Embryonic facial prominence (tissue), 1 donor: ENCODE measurements around the gene MAST4.
A peak's percentile ranks its signal among the peaks of the same experiment; 100 is the strongest.

Source experiments
- DNase-seq: peaks from one replicate; pipeline ENCODE4 v3.0.0-alpha.2; 2016; ENCODE audit errors: extremely low spot score

The MAST4 gene

DNA sequence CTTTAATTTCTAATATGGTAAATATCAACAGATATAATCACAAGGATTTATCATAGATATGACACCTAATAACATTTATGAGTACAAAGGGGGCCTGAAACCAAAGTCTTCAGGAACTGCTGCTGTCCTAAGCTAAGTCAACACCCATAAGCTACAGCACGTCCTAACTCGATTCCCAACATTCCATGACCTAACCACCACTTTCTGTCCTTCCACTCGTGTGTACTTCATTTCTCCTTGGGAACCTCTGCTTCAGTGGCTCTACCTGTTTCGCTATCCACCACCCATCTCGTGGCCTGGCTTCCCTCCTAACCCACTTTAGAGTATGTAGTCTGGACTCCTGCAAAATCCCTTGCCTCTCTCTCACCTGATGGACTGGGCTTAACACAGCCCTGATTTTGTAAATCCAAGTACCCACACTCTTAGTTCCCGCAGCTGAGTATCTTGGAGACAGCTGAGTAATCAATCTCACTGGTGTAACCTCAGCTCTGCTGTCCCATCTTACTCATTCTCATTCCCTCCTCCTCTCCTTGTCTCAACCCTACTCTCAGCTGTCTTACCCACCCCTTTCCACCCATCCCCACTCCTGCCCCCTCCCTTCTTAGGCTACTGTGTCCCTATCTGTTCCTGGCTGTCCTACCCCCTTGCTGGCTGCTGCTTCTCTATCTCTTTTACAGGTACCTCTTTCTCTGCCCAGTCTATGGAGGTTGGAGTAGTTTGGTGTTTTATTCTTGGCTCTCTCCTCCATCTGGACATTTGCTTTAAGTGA is 101.8 kb downstream of the MAST4 start:
- DNase-seq: no peak

DNA sequence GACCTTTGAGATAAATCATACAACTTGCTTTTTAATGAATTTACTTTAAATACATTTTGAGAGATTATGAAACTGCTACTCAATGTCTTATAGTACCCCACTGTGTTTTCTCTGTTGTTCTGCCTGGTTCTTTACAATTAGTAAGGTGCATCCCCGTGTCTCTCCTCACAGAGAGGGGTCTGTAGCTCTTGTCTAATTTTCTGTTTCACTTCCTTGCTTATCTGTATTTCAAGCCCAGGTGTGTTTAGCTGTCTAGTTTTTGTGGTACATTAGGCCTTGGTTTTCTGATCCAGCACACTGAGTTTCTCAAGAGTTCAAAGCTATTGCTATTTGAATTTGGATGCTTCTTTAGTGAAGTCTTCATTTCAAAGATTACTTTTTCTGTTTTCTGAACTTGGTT is 105.1 kb downstream of the MAST4 start:
- DNase-seq: no peak

DNA sequence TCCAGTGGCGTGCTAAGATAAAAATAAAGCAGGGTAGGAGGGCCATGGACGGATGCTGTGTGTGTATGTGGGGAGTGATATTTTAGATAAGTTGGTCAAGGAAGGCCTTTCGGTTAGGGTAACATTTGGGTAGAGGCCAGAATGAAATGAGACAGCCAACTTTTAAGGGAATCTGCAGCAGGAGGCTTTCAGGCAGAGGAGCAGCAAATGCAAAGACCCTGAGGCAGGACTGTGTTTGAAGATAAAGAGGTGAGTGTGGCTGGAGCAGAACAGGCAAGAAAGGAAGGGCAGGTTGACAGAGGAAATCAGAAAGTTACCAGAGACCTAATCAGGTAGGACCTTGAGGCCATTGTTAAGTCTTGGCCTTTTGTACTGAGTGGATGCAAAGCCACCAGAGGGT is 106.2 kb downstream of the MAST4 start:
- DNase-seq: no peak

DNA sequence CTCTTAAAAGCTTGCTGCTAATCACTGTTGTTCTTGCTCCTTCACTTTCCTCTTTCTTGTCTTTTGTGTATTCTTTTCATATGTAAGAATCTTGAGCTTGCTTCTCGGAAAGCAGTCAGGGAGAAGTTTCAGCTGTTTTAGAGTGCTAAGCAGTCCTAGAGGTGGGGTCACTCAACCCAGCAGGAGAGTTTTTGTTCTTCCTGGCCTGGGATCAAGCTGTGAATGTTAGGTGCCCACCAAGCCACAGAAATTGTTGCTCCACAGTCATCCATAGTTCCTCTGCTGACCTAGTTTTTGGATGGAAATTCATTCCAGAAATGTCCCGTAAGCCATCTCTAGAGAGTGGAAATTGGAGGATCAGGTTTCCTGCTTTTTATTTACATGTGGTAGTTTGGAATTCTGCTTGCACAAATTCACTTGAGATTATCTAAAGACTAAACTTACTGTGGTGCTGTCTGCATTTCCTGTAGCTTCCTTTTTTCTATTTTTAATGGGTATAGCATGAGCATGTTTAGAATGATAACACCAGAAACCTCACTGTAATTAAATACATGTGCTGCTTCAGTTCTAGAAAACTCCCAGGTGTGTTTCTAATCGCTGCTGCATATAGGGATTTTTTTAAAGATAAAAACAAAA is 108.7 kb downstream of the MAST4 start:
- DNase-seq: peak; percentile 8

DNA sequence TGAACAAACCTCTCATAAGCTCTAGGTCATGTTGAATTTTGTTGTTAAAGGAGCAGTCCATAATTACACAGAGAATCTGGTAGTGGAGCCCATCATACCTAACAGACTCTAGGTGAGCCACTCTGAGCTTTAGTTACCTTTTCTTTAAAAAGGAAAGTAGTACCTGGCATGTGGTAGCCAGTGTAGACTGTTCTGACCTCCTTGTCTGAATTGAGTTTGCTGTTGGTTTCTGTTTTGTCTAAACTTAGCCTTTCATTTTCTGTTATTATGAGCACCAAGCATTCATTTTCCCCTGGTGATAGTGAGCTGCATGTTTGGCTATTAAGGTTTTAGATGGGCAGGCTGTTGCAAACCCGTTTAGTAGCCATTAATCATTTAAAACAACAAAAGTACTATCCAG is 112.2 kb downstream of the MAST4 start:
- no peak for DNase-seq

DNA sequence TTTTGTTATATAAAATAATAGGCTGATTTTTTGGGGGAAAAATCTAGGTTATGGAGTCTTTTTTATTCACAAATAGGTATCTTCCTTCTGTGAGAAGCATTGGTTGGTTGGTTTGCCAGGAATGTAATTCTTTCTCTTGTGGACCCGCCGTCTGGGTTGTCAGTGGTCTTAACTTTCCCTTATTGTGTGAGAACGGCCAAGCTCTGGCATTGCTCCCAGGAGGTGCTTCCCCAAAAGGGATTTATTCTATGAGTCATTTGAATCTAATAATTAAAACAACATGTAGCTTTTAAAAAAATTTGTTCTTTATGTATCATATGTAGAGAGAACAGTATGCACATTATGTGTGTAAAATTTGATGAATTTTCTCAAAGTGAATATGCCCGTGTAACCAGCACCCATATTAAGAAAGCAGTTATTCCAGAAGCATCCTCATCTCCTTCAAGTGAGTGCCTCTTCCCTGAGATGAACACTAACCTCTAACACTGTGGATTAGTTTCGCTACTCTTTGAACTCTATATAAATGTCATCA is 114.4 kb downstream of the MAST4 start:
- no peak for DNase-seq

DNA sequence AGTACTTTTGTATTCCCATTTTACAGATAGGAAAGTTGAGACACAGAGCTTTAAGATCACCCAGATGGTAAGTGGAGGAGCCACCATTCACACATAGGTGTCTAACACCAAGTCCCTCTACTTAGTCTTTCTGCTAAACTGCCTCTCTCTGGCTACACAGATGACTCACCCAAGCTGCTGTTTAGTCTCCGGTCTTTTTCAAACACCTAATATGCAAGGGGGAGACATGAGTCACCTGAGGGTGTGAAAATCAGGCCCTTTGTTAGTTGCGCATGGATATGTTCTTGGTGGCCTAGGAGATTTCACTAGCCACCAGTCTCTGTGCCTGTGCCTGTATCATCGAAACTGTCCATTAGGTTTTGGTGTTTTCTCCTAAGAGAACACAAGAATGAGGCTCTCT is 117.8 kb downstream of the MAST4 start:
- DNase-seq: no peak

DNA sequence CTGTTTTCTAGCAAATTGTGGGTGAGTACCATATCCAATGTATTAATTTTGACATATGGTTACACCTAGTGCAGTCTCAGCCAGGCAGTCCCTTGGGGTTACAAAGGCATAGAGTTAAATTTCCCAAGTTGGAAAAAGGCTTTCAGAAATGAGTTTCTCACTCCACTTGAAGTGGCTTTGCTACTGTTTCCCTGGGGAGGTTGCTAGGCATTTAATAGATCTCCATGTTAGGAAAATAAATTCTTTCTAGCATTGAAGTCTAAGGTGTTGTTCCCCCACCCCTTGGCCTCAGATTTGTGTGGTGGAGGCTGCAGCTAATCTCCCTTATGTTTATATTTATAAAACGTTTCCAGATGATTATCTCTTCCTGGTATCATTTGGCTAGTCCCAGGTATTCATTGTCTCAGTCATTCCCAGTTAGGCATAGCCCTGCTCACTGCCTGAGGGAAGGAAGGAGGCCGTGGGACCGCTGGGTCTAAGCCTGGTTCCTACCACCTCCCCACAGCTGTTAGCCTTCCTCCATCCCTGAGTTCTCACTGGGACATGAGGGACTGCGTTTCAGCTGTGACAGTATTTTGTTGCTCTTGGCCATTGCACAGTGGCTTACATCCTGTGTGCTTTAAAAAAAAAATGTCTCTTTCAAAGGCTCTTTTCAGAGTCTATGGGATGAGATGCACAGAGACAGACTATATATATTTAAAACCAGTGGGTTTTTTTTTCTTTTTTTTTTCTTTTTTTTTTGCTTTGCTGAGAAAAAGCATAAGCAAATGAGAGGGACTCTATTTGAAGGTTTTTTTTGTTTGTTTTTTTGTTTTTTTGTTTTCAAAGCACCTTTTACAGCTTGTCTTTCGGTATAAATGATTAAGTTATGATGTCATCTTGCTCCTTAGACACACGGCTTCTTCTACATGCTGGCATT is 121.5 kb downstream of the MAST4 start:
- DNase-seq: no peak

DNA sequence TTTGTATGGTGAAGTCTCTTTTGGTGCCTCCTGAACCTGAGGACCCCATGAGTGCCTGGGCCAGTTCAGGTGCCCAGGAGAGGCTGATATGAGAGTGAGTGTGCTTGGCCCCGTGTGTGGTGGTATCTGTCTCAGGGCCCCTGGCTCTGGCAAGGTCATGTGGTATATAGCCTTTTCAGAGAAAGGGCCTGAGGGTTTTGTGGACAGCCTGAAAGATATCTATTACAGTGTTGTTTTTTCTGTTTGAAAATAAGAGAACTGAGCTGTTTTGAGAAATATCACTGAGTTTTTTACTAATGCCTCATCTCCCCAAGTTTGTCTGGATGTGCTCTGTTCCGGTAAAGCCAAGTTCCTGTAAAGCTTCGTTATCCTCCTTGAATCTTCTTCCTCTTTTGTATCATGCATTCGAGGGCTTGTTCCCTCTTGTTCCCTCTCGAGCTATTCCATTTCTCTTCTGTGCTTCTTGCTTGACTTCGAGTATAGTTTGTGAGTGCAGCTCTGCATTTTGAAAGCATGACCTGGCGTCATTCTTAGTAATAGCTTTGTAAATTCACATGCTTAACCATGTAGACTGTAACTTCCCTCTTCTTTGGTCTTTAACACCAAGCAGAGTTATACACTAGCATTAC is 122.3 kb downstream of the MAST4 start:
- DNase-seq: no peak

DNA sequence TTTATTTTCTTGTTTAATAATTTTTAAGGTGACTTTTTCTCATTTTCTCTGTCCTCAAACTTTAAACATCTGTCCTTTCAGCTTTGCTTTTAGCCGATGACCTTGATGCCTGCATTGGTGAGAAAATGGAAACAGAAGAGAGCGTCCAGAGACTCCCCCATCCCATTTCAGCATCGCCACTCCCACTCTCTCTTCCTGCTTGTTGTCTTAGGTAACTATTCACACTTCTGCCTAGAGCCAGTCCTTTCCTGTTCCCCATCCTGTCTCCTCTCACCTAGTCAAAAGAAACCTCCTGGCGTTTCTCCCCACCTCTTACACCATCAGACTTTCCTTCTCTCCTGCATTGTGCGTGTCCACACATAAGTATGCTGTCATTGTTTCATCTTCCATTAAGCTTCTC is 124.6 kb downstream of the MAST4 start:
- DNase-seq: no peak

DNA sequence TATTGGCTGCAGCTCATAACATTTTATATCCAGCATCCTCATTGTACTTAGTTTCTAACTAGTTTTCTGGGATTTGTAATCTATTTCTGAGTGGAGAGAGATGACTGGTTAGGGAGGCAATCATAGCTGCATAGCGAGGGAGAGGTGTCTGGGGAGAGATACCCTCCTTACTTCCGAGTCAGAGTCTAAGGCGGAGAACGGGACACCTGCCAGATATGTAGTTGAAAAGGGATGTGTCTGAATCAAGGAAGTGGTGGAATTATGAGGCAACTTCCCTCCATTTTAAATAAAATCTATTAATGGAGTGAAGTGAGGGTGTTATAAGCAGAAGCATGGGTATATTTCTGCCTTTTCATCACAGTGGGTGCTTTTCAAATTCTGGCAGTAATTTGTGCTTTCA is 126.5 kb downstream of the MAST4 start:
- DNase-seq: no peak

DNA sequence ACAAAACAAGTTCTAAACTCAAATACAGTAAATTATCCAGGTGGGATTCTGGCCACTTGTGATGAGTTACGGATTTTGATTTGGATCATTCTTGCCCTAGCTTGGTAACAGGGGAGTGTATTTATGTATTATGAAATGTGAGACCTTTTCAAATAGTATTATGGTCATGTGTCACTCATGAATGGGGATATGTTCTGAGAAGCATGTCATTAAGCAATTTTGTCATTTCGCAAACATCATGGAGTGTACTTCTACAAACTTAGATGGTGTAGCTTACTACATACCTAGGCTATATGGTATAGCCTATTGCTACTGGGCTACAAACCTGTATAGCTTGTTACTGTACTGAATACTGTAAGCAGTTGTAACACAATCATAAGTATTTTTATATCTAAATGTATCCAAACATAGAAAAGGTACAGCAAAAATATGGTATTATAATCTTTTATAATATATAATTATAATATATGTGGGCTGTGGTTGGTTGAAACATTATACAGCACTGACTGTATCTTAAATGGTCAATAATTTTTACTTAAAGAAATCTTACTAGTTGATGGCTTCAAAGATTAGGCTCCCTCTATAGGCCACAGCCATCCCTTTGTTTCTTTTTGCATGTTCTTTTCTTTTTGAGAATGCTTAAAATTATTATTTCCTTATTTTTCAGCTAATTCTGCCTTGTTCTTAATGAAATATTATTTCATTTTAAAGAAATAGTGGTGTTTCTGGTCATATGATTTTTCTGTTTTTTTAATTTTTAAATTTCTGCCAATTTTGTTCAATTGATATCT is 128.4 kb downstream of the MAST4 start:
- no peak for DNase-seq

DNA sequence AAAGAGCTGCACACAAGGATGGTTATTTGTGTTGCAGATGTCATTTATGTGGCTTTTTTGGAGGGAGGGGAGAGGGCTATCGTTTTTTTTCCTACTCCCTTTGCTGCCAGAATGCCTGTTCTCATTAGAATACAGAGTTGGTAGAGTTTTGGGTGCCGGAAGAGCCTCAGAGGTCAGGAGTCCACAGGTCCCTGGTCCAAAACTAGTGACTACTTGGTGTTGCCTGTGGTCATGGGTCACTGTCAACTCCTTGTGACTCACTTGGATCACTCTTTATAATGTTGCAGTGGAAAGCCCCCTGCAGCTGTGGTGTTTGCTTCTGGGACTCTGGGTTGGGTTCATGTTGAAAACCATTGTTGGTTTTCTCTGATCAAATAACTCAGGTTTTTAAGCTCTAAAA is 131.4 kb downstream of the MAST4 start:
- no peak for DNase-seq

DNA sequence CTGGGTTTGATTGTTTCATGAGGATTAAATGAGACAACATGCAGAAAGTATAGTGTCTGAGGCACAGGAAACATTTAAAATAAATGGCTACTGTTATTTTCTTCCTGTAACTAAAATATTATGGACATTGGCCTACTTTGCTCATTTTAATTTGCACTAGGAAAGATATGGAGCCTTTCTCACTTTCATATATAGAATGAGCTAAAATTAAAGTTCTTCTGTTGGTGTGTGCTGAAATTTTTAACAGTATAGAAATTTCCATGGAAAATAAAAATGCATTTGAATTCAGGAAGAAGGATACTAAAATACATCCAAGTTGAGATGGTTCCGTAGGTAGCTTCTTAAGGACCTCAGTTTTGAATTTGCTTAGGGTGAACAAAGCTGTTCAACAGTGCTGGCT is 131.9 kb downstream of the MAST4 start:
- DNase-seq: no peak

DNA sequence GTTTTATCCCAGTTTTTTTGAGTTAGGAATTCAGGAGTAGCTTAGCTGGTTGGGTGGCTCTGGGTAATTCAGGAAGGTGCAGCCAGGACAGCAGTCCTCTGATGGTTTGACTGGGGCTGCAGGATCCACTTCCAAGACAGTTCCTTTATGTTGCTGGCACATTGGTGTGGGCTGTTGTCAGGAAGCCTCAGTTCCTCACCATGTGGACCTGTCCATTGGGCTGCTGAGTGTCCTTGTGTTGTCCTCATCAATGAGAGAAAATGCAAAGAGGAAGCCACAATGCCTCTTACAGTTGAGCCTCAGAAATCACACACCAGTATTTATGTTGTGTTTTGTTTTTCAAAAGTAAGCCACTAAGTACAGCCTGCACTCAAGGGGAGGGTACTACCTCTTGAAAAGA is 140.9 kb downstream of the MAST4 start:
- DNase-seq: no peak

DNA sequence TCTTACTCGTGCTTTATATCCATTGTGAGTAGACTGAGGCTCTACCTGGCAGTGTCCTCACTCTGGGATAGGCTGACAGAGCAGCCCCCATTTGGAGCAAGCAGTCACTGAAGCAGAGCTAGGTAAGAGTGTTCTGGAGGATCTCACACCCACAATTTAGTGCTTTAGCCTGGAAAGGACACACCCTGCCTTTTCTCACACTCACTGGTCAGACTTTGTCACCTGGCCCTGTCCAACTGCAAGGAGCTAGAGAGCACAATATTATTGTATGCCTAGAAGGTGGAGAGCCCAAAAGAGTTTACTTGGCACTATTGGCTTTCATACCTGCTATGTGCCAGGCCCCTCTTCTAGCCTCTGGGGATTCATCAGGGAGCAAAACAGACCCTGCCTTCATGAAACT is 141.9 kb downstream of the MAST4 start:
- no peak for DNase-seq

DNA sequence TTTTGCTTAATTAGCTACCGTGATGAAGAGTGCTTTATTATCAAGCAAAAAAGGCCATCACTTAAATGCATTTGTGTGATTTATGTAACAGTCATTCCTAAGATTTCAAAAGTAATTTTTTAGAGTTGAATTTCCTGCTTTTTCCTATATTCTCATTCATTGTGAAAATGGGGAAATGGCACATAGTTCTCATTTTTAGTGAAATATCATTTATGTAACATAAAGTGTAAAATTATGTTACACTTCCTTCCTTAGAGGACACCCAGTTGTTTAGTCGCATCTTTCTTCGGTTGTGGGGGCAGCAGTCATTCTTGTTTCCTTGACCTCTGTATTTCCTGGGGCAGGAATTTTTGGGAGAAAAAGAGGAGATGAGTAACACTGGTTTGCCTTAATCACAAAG is 142.8 kb downstream of the MAST4 start:
- no peak for DNase-seq

DNA sequence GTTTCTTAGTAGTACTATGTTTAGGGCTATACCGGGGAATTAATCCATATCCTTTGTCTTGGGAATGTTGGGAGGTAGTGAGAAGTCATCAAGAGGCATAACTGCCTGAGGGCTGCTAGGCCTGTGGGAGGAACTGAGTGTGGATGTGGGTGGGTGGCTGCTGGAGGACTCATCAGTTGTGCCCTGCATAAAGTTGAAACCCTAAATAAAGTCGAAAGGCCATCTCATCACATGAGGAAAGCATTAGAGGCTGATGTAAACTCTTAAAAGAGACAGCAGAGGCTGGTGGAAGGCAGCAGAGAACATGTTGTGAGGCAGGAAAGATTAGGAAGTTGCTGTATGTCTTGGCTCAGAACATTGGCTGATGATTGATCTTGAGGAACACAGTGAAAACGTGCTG is 143.8 kb downstream of the MAST4 start:
- no peak for DNase-seq

DNA sequence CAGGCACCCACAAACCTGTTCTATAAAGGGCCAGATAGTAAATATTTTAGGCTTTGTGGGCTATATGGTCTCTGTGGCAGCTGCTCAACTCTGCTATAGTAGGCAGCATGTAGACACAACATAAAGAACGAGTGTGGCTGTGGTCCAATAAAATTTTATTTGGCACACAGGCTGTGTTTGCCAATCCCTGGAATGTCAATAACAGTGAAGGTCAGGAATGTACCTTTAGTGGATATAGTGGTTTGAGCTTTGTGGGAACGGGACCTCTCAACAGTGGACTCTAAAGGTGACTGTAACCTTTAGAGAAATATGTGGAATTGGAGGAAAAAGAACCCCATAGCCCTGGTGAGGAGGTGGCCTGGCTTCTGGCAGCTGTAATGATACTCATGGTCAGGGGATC is 145.2 kb downstream of the MAST4 start:
- DNase-seq: no peak

DNA sequence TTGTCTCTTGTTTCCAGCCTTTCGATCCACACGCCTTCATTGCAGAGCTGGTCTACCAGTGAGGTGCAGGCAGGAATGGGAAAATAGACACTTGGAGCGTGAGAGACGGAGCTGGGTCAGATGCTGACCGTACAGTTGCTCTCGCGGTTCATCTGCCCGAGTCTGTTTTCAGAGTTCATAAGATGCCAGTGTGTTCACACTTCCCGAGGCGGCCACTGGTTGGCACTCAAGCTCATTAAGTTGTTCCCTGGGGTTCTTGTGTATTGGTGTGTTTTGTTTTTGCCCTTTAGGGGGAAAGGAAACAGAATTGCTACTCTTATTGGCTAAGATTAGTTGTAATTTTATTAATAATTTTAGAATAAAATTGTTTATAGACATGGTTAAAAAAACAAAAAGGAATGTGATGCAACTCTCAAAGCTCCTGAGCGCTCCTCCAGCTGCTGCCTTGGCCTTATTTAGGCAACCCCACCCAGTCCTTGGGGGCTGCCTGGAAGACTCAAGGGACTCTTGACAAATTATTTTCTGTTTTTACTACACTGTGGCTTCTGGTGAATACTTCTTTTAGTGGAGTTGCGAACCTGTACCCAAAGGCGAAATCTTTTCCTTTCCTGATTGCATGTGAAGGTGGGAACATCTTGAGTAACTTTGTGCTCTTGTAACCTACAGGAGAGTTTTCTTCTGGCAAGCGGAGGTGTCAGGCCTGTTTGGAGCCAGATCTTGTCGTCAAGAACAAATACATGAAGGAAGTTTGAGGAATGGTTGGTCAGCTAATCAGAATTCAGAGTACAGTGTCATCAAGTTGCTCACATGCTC is 146.1 kb downstream of the MAST4 start:
- DNase-seq: no peak
